Lung (tissue), 16 donors: ENCODE measurements around the gene CD248. TPM values are rescaled to one million over a fixed set of nuclear protein-coding genes. Genes with fewer than 3 reads are reported as not detected.

Experiments
- ATAC-seq: fragments of 200-7000 bp; cut with Tn5 transposase; one replicate; pipeline ENCODE4 v1.9.1; 2020; ENCODE audit warnings: moderate number of reproducible peaks; ENCODE audit not compliant: insufficient read depth, low FRiP score
- DNase-seq, 3 donors: peaks; one replicate each; pipeline ENCODE4 v3.0.0-alpha.2; 2013 to 2017
- H3K27ac ChIP-seq, 2 donors: one replicate each; pipeline ENCODE4 v1.5.1; 2013; ENCODE audit warnings: mild to moderate bottlenecking in 2 of 2, moderate library complexity in 2 of 2, control low read depth in 1 of 2, inconsistent platforms in 1 of 2, low read depth in 1 of 2, low read length in 1 of 2
- H3K27me3 ChIP-seq, 3 donors: one replicate each; pipeline ENCODE4 v1.5.1; 2013; ENCODE audit warnings: low read length in 2 of 3; ENCODE audit not compliant: control insufficient read depth in 3 of 3, insufficient read depth in 3 of 3
- H3K36me3 ChIP-seq, 4 donors: one replicate each; pipeline ENCODE4 v1.5.1; 2013; ENCODE audit warnings: low read length in 4 of 4, mild to moderate bottlenecking in 1 of 4, moderate library complexity in 1 of 4; ENCODE audit not compliant: control insufficient read depth in 4 of 4, insufficient read depth in 4 of 4
- H3K4me1 ChIP-seq, 5 donors: one replicate each; pipeline ENCODE4 v1.5.1; 2013; ENCODE audit warnings: low read length in 5 of 5, mild to moderate bottlenecking in 2 of 5, moderate library complexity in 1 of 5; ENCODE audit not compliant: control insufficient read depth in 5 of 5, insufficient read depth in 5 of 5
- H3K4me3 ChIP-seq: one replicate; pipeline ENCODE4 v1.5.1; 2013; ENCODE audit warnings: mild to moderate bottlenecking, control low read depth, moderate library complexity
- H3K9ac ChIP-seq, 2 donors: one replicate each; pipeline ENCODE4 v1.5.1; 2013; ENCODE audit warnings: low read length in 2 of 2, control low read depth in 1 of 2; ENCODE audit not compliant: insufficient read depth in 1 of 2
- H3K9me3 ChIP-seq, 4 donors: one replicate each; pipeline ENCODE4 v1.5.1; 2013; ENCODE audit warnings: low read length in 3 of 4, mild to moderate bottlenecking in 1 of 4, moderate library complexity in 1 of 4; ENCODE audit not compliant: control insufficient read depth in 4 of 4, insufficient read depth in 3 of 4
- WGBS, 2 donors: extraction: QIAGEN DNeasy Blood & Tissue Kit; methylation state at CpG; one replicate each; pipeline ENCODE4 v1.1.7; 2013; 5-methylcytosine and 5-hydroxymethylcytosine counted together
- long read RNA-seq, 5 donors: transcript quantifications; one replicate each; lab custom pipeline, GENCODE V29; 2026
- polyA plus RNA-seq, 2 donors: library from polyadenylated mRNA; stranded (reverse); fragments of 200-250 nt; gene quantifications; one replicate each; pipeline ENCODE4 v1.2.1, GENCODE V29; 2013
- total RNA-seq, 2 donors: library from RNA; depleted of rRNA in 1 of 2; stranded (reverse); fragments of >200 nt in 1 of 2; gene quantifications; one replicate each; pipeline ENCODE4 v1.2.1, GENCODE V29; 2014 to 2021
- TF ChIP-seq, protein P1 (sequence below): IDR thresholded peaks from 2 replicates; pipeline ENCODE4 v1.5.1; 2012; ENCODE audit warnings: mild to moderate bottlenecking; ENCODE audit errors: control extremely low read depth, extremely low read depth
- donor health status: control.
- donor health status: control.
- donor health status: Bipolar disorder and iron deficiency.
- donor health status: healthy.
- donor health status: DM: yes; HTN: yes; CAD: no.

Gene CD248, protein sequence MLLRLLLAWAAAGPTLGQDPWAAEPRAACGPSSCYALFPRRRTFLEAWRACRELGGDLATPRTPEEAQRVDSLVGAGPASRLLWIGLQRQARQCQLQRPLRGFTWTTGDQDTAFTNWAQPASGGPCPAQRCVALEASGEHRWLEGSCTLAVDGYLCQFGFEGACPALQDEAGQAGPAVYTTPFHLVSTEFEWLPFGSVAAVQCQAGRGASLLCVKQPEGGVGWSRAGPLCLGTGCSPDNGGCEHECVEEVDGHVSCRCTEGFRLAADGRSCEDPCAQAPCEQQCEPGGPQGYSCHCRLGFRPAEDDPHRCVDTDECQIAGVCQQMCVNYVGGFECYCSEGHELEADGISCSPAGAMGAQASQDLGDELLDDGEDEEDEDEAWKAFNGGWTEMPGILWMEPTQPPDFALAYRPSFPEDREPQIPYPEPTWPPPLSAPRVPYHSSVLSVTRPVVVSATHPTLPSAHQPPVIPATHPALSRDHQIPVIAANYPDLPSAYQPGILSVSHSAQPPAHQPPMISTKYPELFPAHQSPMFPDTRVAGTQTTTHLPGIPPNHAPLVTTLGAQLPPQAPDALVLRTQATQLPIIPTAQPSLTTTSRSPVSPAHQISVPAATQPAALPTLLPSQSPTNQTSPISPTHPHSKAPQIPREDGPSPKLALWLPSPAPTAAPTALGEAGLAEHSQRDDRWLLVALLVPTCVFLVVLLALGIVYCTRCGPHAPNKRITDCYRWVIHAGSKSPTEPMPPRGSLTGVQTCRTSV
- total RNA-seq (10 to 100 TPM; 25.9 to 53.5 TPM), polyA plus RNA-seq (10 to 100 TPM in 1 of 2 donors, 1 to 10 TPM in 1; 9.2 to 20.1 TPM)
- long read RNA-seq, donor 1, transcript CD248-201 (1 exons, 2,558 nt), result major isoform, 206 of 206 reads
- long read RNA-seq, donor 1, partial matches to known transcripts, result 0 of 206 reads
- long read RNA-seq, donor 1, other reads (novel, unspliced or antisense), result 0 of 206 reads
- long read RNA-seq, donor 2, transcript CD248-201 (1 exons, 2,558 nt), result major isoform, 81 of 81 reads
- long read RNA-seq, donor 2, partial matches to known transcripts, result 0 of 81 reads
- long read RNA-seq, donor 2, other reads (novel, unspliced or antisense), result 0 of 81 reads
- long read RNA-seq, donor 3, transcript CD248-201 (1 exons, 2,558 nt), result major isoform, 97 of 97 reads
- long read RNA-seq, donor 3, partial matches to known transcripts, result 0 of 97 reads
- long read RNA-seq, donor 3, other reads (novel, unspliced or antisense), result 0 of 97 reads
- long read RNA-seq, donor 4, transcript CD248-201 (1 exons, 2,558 nt), result major isoform, 123 of 123 reads
- long read RNA-seq, donor 4, partial matches to known transcripts, result 0 of 123 reads
- long read RNA-seq, donor 4, other reads (novel, unspliced or antisense), result 0 of 123 reads
- long read RNA-seq, donor 5, transcript CD248-201 (1 exons, 2,558 nt), result major isoform, 217 of 217 reads
- long read RNA-seq, donor 5, partial matches to known transcripts, result 0 of 217 reads
- long read RNA-seq, donor 5, other reads (novel, unspliced or antisense), result 0 of 217 reads

- peak within 1 kb of the TSS; percentile 19 for H3K4me3 ChIP-seq
- DNase-seq, result peak; percentile 93 to 98 (median 95)
- TF ChIP-seq, protein P1, sequence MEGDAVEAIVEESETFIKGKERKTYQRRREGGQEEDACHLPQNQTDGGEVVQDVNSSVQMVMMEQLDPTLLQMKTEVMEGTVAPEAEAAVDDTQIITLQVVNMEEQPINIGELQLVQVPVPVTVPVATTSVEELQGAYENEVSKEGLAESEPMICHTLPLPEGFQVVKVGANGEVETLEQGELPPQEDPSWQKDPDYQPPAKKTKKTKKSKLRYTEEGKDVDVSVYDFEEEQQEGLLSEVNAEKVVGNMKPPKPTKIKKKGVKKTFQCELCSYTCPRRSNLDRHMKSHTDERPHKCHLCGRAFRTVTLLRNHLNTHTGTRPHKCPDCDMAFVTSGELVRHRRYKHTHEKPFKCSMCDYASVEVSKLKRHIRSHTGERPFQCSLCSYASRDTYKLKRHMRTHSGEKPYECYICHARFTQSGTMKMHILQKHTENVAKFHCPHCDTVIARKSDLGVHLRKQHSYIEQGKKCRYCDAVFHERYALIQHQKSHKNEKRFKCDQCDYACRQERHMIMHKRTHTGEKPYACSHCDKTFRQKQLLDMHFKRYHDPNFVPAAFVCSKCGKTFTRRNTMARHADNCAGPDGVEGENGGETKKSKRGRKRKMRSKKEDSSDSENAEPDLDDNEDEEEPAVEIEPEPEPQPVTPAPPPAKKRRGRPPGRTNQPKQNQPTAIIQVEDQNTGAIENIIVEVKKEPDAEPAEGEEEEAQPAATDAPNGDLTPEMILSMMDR, result no peak
- H3K27ac ChIP-seq, result peak within 1 kb of the TSS; percentile 63 to 88
- peaks cover 0 to 44% (median 18%) of the 10 kb centered on the region in 5 donors for H3K4me1 ChIP-seq
- H3K9ac ChIP-seq, result peak within 1 kb of the TSS in 1 of 2 donors; percentile 79
- no peak for ATAC-seq
- H3K9me3 ChIP-seq, result no peaks in the 10 kb centered on the region
- H3K27me3 ChIP-seq, result no peaks in the 10 kb centered on the region
- peaks cover 0 to 3% (median 0%) of the 10 kb centered on the region in 4 donors for H3K36me3 ChIP-seq
- 10 to 13% methylated on average over 19 to 29 of the region's 29 CpGs for WGBS, 2 donors
Observed at GRCh38 chr11:66316849-66317251, at the start of gene CD248. Gene CD248, minus strand, starts transcription at chr11:66317044. Its CDS starts 17 bp downstream, at chr11:66317027.

DNA sequence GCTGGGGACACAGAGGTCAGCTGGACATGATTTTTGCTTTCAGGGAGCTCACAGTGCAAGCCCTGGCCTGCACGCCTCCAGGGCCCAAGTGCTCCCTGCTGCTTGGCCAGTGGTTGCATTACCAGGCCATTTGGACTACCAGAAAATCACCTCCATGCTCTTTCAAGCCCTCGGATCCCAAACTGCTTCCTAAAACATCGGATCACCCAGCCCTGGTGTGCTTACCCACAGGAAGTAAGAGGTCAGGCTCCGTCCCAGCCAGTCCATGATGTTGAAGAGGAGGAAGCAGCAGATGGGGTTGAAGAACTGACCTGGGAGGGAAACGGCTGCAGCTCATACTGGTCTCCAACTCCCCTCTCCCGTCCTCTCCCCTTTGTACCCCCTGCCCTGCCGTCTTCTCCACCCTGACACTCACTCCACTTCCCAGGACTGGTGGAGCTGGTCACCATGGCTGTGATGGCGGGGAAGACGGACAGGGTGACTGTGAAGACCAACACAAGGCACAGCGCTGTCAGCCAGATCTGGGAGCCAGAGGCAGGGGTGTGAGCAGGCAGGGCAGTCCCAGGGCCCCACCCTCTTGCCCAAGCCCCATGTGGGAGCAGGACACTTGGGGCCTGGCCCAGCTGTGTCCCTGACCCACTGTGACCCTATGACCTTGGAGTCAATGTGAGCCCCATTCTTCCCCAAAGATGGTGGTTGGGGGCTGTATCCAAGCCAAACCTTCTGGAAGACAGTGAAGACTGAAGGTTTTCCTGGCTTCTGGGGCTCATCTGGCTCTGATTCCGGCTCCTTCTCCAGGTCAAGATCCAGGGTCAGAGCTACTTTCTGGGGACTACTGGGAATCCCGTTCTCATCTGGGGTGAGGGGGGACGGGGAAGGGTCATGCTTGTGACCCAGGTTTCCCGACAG is 49.1 kb upstream of the CD248 start:
- no peak overlapping the region for H3K4me3 ChIP-seq
- peaks cover 0 to 10% (median 4%) of the 10 kb centered on the region in 3 donors for H3K27me3 ChIP-seq
- WGBS, 2 donors, result 78 to 80% methylated on average over 14 of the region's 14 CpGs
- H3K36me3 ChIP-seq, result no peaks in the 10 kb centered on the region
- H3K4me1 ChIP-seq, result peaks cover 0 to 7% (median 0%) of the 10 kb centered on the region in 5 donors
- no peaks in the 10 kb centered on the region for H3K9me3 ChIP-seq
- TF ChIP-seq, protein P1, result no peak
- no peak for ATAC-seq
- no peak for DNase-seq
- no peak overlapping the region for H3K9ac ChIP-seq
- H3K27ac ChIP-seq, result no peak overlapping the region

- Histone ChIP-seq H3K9ac (no peak overlapping the region), H3K4me1 (peaks cover 0 to 5% (median 0%) of the 10 kb centered on the region in 5 donors), H3K4me3 (no peak overlapping the region), H3K27ac (no peak overlapping the region), H3K27me3 (peaks cover 0 to 5% (median 0%) of the 10 kb centered on the region in 3 donors), H3K36me3 (no peaks in the 10 kb centered on the region), H3K9me3 (no peaks in the 10 kb centered on the region)
- 95 to 96% methylated on average over 6 of the region's 6 CpGs for WGBS, 2 donors
- TF ChIP-seq, protein P1, result no peak
- no peak for ATAC-seq
- DNase-seq, result no peak
Observed at GRCh38 chr11:66365166-66365565, 48.3 kb upstream of the CD248 start.
